Mesodermal cell (in vitro differentiated cells): ENCODE measurements around the gene OR52K1.

Experiments used
- H3K27ac ChIP-seq: 2 replicates; pipeline ENCODE4 v1.7.0; 2013; ENCODE audit warnings: mild to moderate bottlenecking, low read depth, low read length, moderate library complexity; ENCODE audit not compliant: severe bottlenecking
- H3K36me3 ChIP-seq: 2 replicates; pipeline ENCODE4 v1.7.1; 2013; ENCODE audit warnings: mild to moderate bottlenecking, low read length, moderate library complexity; ENCODE audit not compliant: control insufficient read depth, insufficient read depth
- H3K4me1 ChIP-seq: one replicate; pipeline ENCODE4 v1.7.1; 2013; ENCODE audit warnings: mild to moderate bottlenecking, low read length; ENCODE audit not compliant: insufficient read depth, control insufficient read depth, poor library complexity, severe bottlenecking
- H3K4me3 ChIP-seq: 2 replicates; pipeline ENCODE4 v1.7.0; 2013; ENCODE audit warnings: low read length, control low read depth, mild to moderate bottlenecking; ENCODE audit not compliant: insufficient read depth, poor library complexity, severe bottlenecking; ENCODE audit errors: extremely low read depth
- H3K9me3 ChIP-seq: 2 replicates; pipeline ENCODE4 v1.7.1; 2013; ENCODE audit warnings: mild to moderate bottlenecking, low read length, moderate library complexity; ENCODE audit not compliant: control insufficient read depth
- WGBS, 2 experiments: methylation state at CpG; one replicate each; pipeline ENCODE4 v1.1.5; 2013; ENCODE audit warnings: missing lambda C conversion rate in 2 of 2; ENCODE audit not compliant: insufficient coverage in 2 of 2; 5-methylcytosine and 5-hydroxymethylcytosine counted together

Gene OR52K1

DNA sequence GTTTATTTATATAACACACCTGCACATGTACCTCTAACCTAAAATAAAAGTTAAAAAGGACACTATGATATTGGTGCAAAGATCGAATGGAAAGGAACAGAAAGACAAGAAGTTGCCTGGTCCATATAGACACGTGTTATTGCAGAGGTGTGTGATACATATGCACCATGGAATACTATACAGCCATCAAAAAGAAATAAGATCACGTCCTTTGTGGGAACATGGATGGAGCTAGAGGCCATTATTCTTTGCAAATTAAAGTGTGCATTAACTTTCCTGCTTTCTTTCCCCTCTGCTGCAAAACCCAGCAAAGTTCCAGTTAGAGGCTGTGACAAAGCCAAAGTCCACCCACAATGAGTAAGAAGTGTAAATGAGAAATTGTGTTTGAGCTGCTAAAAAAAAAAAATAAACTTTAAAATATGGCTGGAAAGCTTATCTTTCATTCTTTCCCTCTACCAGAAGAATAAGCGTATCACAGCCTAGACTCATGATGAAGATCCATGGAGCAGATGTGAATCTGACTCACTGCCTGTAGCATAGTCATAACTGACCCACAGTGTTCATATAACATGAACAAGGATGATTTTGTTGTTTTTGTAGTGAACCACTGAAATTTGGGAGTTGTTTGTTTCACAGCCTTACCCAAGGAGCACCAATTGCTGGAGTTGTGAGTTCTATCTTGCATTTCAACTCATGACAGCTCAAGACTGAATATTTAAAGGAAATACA is 9.6 kb downstream of the OR52K1 start:
- H3K4me1 ChIP-seq, result no peaks in the 10 kb centered on the region
- H3K27ac ChIP-seq, result no peak overlapping the region
- no peaks in the 10 kb centered on the region for H3K9me3 ChIP-seq
- H3K36me3 ChIP-seq, result no peaks in the 10 kb centered on the region
- no peak overlapping the region for H3K4me3 ChIP-seq
- WGBS, 2 experiments, result no CpG with 5 or more reads among the region's 4 CpGs

DNA sequence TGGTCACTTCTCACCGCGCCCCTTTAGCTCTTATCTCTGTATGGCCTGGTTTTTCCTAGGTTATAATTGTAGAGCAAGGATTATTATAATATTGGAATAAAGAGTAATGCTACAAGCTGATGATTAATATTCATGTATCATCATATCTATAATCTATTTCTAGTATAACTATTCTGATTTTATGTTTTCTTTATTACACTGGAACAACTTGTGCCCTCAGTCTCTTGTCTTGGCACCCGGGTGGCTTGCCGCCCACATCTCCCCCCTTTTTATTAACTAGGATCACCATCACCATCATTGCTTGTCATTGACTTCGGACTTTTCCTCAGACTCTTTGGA is 11.0 kb downstream of the OR52K1 start:
- no peak overlapping the region for H3K4me3 ChIP-seq

DNA sequence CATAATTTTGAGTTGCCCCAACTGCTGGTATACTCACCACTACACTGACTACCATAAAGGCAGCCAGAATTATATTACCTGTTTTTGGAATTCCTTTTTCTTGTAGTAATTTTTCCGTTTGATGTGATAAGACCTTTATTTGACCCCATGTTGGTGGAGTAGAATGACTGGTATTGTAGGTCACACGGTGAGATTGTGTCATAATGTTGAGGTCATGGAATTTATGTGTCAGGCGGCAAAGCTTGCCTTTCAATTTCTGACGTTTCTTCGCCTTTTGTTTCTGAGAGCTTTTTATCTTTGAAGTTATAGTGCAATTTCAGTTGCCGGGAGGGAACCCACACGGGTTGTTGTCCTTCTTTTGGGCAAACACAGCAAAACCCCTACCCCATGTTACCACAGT is 13.0 kb downstream of the OR52K1 start:
- Histone ChIP-seq H3K27ac (no peak overlapping the region), H3K4me1 (no peaks in the 10 kb centered on the region), H3K4me3 (no peak overlapping the region), H3K9me3 (no peaks in the 10 kb centered on the region), H3K36me3 (no peaks in the 10 kb centered on the region)
- WGBS, 2 experiments, result 85% methylated on average over 2 of the region's 7 CpGs; no CpG with 5 or more reads in 1 of the 2 experiments

More for the DNA sequence above, 11.0 kb downstream of the OR52K1 start:
- no peak overlapping the region for H3K27ac ChIP-seq
- WGBS, 2 experiments, result 68 to 82% methylated on average over 2 of the region's 5 CpGs
- H3K4me1 ChIP-seq, result no peaks in the 10 kb centered on the region
- H3K36me3 ChIP-seq, result no peaks in the 10 kb centered on the region
- no peaks in the 10 kb centered on the region for H3K9me3 ChIP-seq

DNA sequence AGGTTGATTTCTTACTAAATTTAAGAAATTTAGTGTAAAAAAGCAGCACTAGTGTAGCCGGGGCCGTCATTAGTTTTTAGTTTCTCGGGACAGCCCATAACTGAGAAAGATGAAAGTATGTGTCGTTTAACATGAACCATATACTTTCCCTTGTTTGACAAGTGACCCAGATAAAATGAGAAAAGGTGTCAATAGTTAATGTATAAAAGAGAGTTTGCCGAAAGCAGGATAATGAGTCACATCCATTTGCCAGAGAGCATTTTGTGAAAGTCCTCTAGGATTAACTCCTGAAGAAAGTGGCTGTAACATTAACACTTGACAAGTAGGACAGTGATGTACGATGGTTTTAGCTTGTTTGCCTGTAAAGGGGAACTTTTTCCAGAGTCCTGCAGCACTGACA is 13.5 kb downstream of the OR52K1 start:
- 85 to 87% methylated on average over 2 to 5 of the region's 6 CpGs for WGBS, 2 experiments
- Histone ChIP-seq H3K4me1 (no peaks in the 10 kb centered on the region), H3K9me3 (no peaks in the 10 kb centered on the region), H3K27ac (no peak overlapping the region), H3K36me3 (no peaks in the 10 kb centered on the region), H3K4me3 (no peak overlapping the region)

GRCh38 chr11:4496557-4497248 is 14.3 kb downstream of the OR52K1 start:
- no peaks in the 10 kb centered on the region for H3K4me1 ChIP-seq
- H3K9me3 ChIP-seq, result no peaks in the 10 kb centered on the region
- WGBS, 2 experiments, result 93 to 94% methylated on average over 14 to 15 of the region's 15 CpGs
- no peak overlapping the region for H3K27ac ChIP-seq
- H3K36me3 ChIP-seq, result no peaks in the 10 kb centered on the region
- H3K4me3 ChIP-seq, result no peak overlapping the region

- no peaks in the 10 kb centered on the region for H3K36me3 ChIP-seq
- no peaks in the 10 kb centered on the region for H3K9me3 ChIP-seq
- H3K4me3 ChIP-seq, result no peak overlapping the region
- WGBS, 2 experiments, result 76 to 83% methylated on average over 2 of the region's 2 CpGs
- H3K27ac ChIP-seq, result no peak overlapping the region
- no peaks in the 10 kb centered on the region for H3K4me1 ChIP-seq
Observed at GRCh38 chr11:4508886-4509285, 26.4 kb downstream of the OR52K1 start.

- Histone ChIP-seq H3K9me3 (no peaks in the 10 kb centered on the region), H3K36me3 (no peaks in the 10 kb centered on the region), H3K4me3 (no peak overlapping the region), H3K4me1 (no peaks in the 10 kb centered on the region), H3K27ac (no peak overlapping the region)
- WGBS, 2 experiments, result 84 to 91% methylated on average over 4 to 5 of the region's 5 CpGs
Observed at GRCh38 chr11:4511282-4512245, 29.1 kb downstream of the OR52K1 start.

DNA sequence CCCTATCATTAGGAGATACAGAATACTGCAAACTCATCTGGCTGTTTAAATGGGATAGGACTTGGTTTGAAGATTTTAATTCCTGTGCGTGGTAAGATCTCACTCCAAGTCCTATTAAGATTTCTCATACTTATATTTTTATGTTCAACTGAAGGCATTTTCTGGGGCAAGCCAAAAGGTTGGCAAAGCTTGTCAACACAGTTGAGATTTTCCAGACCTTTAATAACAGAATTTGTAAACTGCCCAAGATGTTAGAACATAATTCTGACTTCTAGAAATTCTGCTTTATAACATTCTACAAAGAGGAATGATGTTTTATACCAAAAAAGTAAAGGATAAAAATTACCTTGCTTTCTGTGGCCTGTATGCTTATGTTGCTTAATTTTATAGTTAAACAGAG is 31.8 kb downstream of the OR52K1 start:
- no peaks in the 10 kb centered on the region for H3K4me1 ChIP-seq
- H3K27ac ChIP-seq, result no peak overlapping the region
- WGBS, 2 experiments, result no CpG with 5 or more reads among the region's 1 CpG
- no peaks in the 10 kb centered on the region for H3K9me3 ChIP-seq
- no peak overlapping the region for H3K4me3 ChIP-seq
- no peaks in the 10 kb centered on the region for H3K36me3 ChIP-seq

DNA sequence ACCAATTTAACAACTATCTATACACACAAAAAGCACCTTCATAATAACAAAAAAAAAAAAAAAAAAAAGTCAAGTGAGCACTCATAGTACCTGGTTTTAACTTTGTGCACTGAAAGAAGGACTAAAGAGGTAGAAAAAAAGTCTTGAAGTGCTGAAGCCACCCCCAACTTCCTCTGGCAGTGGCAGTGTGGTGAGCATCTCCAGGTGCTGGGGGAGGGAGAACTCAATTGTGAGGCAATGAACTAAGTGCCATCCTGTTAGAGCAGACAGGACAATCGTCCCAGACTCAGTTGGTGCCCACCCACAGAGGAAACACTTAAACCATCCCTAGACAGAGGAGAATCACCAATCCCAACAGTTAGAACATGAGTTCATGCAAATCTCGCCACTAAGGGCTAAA is 39.9 kb downstream of the OR52K1 start:
- Histone ChIP-seq H3K9me3 (no peaks in the 10 kb centered on the region), H3K36me3 (no peaks in the 10 kb centered on the region), H3K4me3 (no peak overlapping the region), H3K4me1 (no peaks in the 10 kb centered on the region), H3K27ac (no peak overlapping the region)
- 64 to 100% methylated on average over 1 to 2 of the region's 2 CpGs for WGBS, 2 experiments

DNA sequence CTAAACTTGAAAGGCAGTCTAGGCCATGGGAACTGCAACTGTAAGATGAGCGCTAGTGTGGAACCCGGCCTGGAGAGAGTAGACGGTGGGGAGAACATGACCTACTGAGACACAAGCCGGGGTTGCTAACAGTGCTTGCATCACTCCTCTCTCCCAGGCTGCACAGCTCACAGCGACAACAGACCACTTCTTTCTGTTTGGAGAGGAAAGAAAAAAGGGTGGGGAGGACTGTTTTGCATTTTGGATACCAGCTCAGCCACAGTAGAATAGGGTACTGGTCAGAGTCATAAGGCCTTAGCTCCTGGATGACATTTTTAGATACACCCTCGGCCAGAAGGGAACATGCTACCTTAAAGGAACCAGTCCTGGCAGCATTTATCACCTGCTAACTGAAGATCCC is 40.3 kb downstream of the OR52K1 start:
- Histone ChIP-seq H3K9me3 (no peaks in the 10 kb centered on the region), H3K4me1 (no peaks in the 10 kb centered on the region), H3K27ac (no peak overlapping the region), H3K4me3 (no peak overlapping the region), H3K36me3 (no peaks in the 10 kb centered on the region)
- 89% methylated on average over 4 of the region's 6 CpGs for WGBS, 2 experiments
